Smooth muscle cell (in vitro differentiated cells): ENCODE results near the gene BGN. TPM values are rescaled to one million over a fixed set of nuclear protein-coding genes. Genes with fewer than 3 reads are reported as not detected.

ENCODE experiments used
- DNase-seq: peaks from one replicate; lab custom pipeline; 2025; ENCODE audit not compliant: unreplicated experiment; lab: John Stamatoyannopoulos, UW
- H2AFZ ChIP-seq: fragments of 200-600 bp; sonication (generic); 2 replicates; pipeline ENCODE4 v1.6.0; 2016; ENCODE audit warnings: antibody characterized with exemption, low read depth, mild to moderate bottlenecking
- H3F3A ChIP-seq: fragments of 200-600 bp; sonication (generic); 2 replicates; pipeline ENCODE4 v1.6.0; 2017; ENCODE audit warnings: antibody characterized with exemption, low read depth
- H3K27ac ChIP-seq: fragments of 200-600 bp; sonication (generic); 2 replicates; pipeline ENCODE4 v1.5.1; 2016; ENCODE audit warnings: low read depth, mild to moderate bottlenecking
- H3K27me3 ChIP-seq: fragments of 200-600 bp; sonication (generic); 2 replicates; pipeline ENCODE4 v1.6.1; 2016; ENCODE audit warnings: low read depth, mild to moderate bottlenecking
- H3K36me3 ChIP-seq: fragments of 200-600 bp; sonication (generic); 2 replicates; pipeline ENCODE4 v1.5.1; 2016; ENCODE audit warnings: low read depth
- H3K4me1 ChIP-seq: fragments of 200-600 bp; sonication (generic); 2 replicates; pipeline ENCODE4 v1.5.1; 2016; ENCODE audit warnings: low read depth
- H3K4me2 ChIP-seq: fragments of 200-600 bp; sonication (generic); 2 replicates; pipeline ENCODE4 v1.6.0; 2016; ENCODE audit warnings: mild to moderate bottlenecking
- H3K4me3 ChIP-seq: fragments of 200-600 bp; sonication (generic); 2 replicates; pipeline ENCODE4 v1.5.1; 2016; ENCODE audit warnings: mild to moderate bottlenecking
- H3K79me2 ChIP-seq: fragments of 200-600 bp; sonication (generic); 2 replicates; pipeline ENCODE4 v1.6.0; 2016; ENCODE audit warnings: low read depth, mild to moderate bottlenecking
- H3K9ac ChIP-seq: fragments of 200-600 bp; sonication (generic); 2 replicates; pipeline ENCODE4 v1.6.0; 2016; ENCODE audit warnings: low read depth
- H3K9me3 ChIP-seq: fragments of 200-600 bp; sonication (generic); replicated peaks from 2 replicates; pipeline ENCODE4 v1.5.1; 2016; ENCODE audit warnings: low read depth
- H4K20me1 ChIP-seq: fragments of 200-600 bp; sonication (generic); 2 replicates; pipeline ENCODE4 v1.6.0; 2016; ENCODE audit warnings: low read depth
- CTCF ChIP-seq: fragments of 200-600 bp; sonication (generic); IDR thresholded peaks from 2 replicates; pipeline ENCODE4 v1.5.1; 2017; ENCODE audit warnings: borderline replicate concordance, mild to moderate bottlenecking, antibody characterized with exemption; ENCODE audit not compliant: insufficient read depth, poor library complexity, severe bottlenecking
- WGBS: methylation state at CpG from one replicate; pipeline ENCODE4 v1.1.7; 2016; ENCODE audit warnings: low lambda C conversion rate; 5-methylcytosine and 5-hydroxymethylcytosine counted together
- polyA plus RNA-seq: library from polyadenylated mRNA; unstranded; fragments of >200 nt; fragmentation: Nextera tagmentation; extraction: Ambion mirVana; gene quantifications from 2 replicates; pipeline ENCODE4 v1.2.1, GENCODE V29; 2016
- total RNA-seq: library from RNA; depleted of rRNA; stranded (reverse); fragments of >200 nt; gene quantifications from 2 replicates; pipeline ENCODE4 v1.2.3, GENCODE V29; 2014

BGN gene
- total and polyA plus RNA-seq, 2 experiments from 2014 or later: 298 to 621 TPM

GRCh38 chrX:153475271-153475670, 19.5 kb upstream of the BGN start:
- Histone ChIP-seq H3K27me3 (no peaks in the 10 kb centered on the region), H3K4me3 (no peak overlapping the region), H2AFZ (no peak overlapping the region), H3K9me3 (no peaks in the 10 kb centered on the region), H3K79me2 (no peaks in the 10 kb centered on the region), H3F3A (no peaks in the 10 kb centered on the region), H3K4me1 (no peaks in the 10 kb centered on the region), H4K20me1 (no peaks in the 10 kb centered on the region), H3K9ac (peak overlapping the region; percentile 54), H3K4me2 (peak overlapping the region; percentile 26), H3K36me3 (no peaks in the 10 kb centered on the region), H3K27ac (peak overlapping the region; percentile 97)
- no peak for TF ChIP-seq CTCF
- 56% methylated on average over 4 of the region's 7 CpGs for WGBS
- DNase-seq: no peak

GRCh38 chrX:153475751-153476281, 19.0 kb upstream of the BGN start:
- peak overlapping the region; percentile 29 for H3K9ac ChIP-seq
- H3F3A ChIP-seq: no peaks in the 10 kb centered on the region
- no peak for TF ChIP-seq CTCF
- no peak overlapping the region for H2AFZ ChIP-seq
- H3K9me3 ChIP-seq: no peaks in the 10 kb centered on the region
- no peaks in the 10 kb centered on the region for H4K20me1 ChIP-seq
- no peaks in the 10 kb centered on the region for H3K79me2 ChIP-seq
- DNase-seq: no peak
- no peaks in the 10 kb centered on the region for H3K36me3 ChIP-seq
- peak overlapping the region; percentile 52 for H3K4me2 ChIP-seq
- no peaks in the 10 kb centered on the region for H3K4me1 ChIP-seq
- peak overlapping the region; percentile 97 for H3K27ac ChIP-seq
- no peak overlapping the region for H3K4me3 ChIP-seq
- WGBS: 64% methylated on average over 8 of the region's 11 CpGs
- H3K27me3 ChIP-seq: no peaks in the 10 kb centered on the region

GRCh38 chrX:153476666-153477363, 18.0 kb upstream of the BGN start:
- Histone ChIP-seq H3K9ac (peak overlapping the region; percentile 76), H3K36me3 (no peaks in the 10 kb centered on the region), H3K27ac (peak overlapping the region; percentile 97), H3K4me2 (peak overlapping the region; percentile 59), H3K4me3 (no peak overlapping the region), H3K27me3 (no peaks in the 10 kb centered on the region), H3K9me3 (no peaks in the 10 kb centered on the region), H4K20me1 (no peaks in the 10 kb centered on the region), H3F3A (no peaks in the 10 kb centered on the region), H2AFZ (no peak overlapping the region), H3K4me1 (no peaks in the 10 kb centered on the region), H3K79me2 (no peaks in the 10 kb centered on the region)
- WGBS: 53% methylated on average over 12 of the region's 16 CpGs
- DNase-seq: peak; percentile 24
- no peak for TF ChIP-seq CTCF
